Measurements from ENCODE around the gene ZNF611. TPM values are rescaled to one million over a fixed set of nuclear protein-coding genes. Genes with fewer than 3 reads are reported as not detected.
"Not testable (repeated sequence)": the region's sequence is repeated elsewhere in the genome, so short reads cannot be mapped to it uniquely, and the experiment has no call there.

ZNF611 gene
- total RNA-seq, 4 donors from 2014 or later = 7.2 to 29.7 (median 25.0) TPM

DNA sequence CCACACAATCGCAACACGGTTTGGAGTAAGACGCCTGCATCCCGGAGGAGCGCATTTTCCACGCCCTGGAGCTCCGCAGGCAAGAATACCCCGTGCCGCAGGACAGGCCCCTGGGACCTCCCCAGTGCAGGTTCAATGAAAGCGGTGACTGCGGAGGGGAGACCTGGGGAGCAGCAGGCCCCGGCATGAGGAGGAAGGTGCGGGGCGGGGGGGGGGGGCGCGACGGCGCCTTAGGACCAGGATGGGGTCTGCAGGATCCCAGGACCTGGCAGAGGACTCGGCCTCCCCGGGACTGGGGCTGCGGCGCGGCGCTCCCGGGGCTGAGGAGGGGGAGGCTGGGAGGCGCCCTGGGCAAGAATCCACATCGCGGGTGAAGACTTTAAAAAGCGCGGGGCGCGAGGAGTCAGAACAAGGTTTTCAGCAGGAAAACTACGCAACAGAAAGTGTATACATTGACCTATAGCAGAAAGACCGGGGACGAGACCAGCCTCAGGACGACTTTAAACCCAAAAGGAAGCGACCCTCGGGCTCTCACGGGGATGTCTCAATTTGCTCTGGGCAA, 432 bp downstream of the ZNF611 start:
- intact Hi-C loops (cut with DNase I; ENCODE audit: low total_unique reads) = no loop called here
- Histone ChIP-seq H3K27ac (peak overlapping the region; percentile 88 to 91), H3K36me3 (no peaks in the 10 kb centered on the region), H3K27me3 (no peaks in the 10 kb centered on the region), H3K4me3 (peak overlapping the region; percentile 66 to 89), H3K9me3 (no peaks in the 10 kb centered on the region), H3K4me1 (no peaks in the 10 kb centered on the region)
- DNase-seq = peak; percentile 21 to 22
- TF ChIP-seq, protein P1, sequence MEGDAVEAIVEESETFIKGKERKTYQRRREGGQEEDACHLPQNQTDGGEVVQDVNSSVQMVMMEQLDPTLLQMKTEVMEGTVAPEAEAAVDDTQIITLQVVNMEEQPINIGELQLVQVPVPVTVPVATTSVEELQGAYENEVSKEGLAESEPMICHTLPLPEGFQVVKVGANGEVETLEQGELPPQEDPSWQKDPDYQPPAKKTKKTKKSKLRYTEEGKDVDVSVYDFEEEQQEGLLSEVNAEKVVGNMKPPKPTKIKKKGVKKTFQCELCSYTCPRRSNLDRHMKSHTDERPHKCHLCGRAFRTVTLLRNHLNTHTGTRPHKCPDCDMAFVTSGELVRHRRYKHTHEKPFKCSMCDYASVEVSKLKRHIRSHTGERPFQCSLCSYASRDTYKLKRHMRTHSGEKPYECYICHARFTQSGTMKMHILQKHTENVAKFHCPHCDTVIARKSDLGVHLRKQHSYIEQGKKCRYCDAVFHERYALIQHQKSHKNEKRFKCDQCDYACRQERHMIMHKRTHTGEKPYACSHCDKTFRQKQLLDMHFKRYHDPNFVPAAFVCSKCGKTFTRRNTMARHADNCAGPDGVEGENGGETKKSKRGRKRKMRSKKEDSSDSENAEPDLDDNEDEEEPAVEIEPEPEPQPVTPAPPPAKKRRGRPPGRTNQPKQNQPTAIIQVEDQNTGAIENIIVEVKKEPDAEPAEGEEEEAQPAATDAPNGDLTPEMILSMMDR (IDR thresholded peaks at IDR 0.05) = no peak
- TF ChIP-seq POLR2A (IDR thresholded peaks at IDR 0.05) = no peak

GRCh38 chr19:52726051-52726450, 8.8 kb downstream of the ZNF611 start:
- intact Hi-C loops (cut with DNase I; ENCODE audit: low total_unique reads); H3K9me3 ChIP-seq; H3K27ac ChIP-seq; DNase-seq; H3K4me3 ChIP-seq; H3K36me3 ChIP-seq; H3K4me1 ChIP-seq; H3K27me3 ChIP-seq: not testable (repeated sequence)

GRCh38 chr19:52725528-52725961, 9.3 kb downstream of the ZNF611 start:
- no peak overlapping the region for H3K27ac ChIP-seq
- H3K27me3 ChIP-seq = no peaks in the 10 kb centered on the region
- no peak for TF ChIP-seq POLR2A (IDR thresholded peaks at IDR 0.05)
- TF ChIP-seq, protein P1 (IDR thresholded peaks at IDR 0.05) = no peak
- intact Hi-C loops (cut with DNase I; ENCODE audit: low total_unique reads) = no loop called here
- H3K9me3 ChIP-seq = no peaks in the 10 kb centered on the region
- H3K36me3 ChIP-seq = no peaks in the 10 kb centered on the region
- no peak for DNase-seq
- no peaks in the 10 kb centered on the region for H3K4me1 ChIP-seq
- no peak overlapping the region for H3K4me3 ChIP-seq

DNA sequence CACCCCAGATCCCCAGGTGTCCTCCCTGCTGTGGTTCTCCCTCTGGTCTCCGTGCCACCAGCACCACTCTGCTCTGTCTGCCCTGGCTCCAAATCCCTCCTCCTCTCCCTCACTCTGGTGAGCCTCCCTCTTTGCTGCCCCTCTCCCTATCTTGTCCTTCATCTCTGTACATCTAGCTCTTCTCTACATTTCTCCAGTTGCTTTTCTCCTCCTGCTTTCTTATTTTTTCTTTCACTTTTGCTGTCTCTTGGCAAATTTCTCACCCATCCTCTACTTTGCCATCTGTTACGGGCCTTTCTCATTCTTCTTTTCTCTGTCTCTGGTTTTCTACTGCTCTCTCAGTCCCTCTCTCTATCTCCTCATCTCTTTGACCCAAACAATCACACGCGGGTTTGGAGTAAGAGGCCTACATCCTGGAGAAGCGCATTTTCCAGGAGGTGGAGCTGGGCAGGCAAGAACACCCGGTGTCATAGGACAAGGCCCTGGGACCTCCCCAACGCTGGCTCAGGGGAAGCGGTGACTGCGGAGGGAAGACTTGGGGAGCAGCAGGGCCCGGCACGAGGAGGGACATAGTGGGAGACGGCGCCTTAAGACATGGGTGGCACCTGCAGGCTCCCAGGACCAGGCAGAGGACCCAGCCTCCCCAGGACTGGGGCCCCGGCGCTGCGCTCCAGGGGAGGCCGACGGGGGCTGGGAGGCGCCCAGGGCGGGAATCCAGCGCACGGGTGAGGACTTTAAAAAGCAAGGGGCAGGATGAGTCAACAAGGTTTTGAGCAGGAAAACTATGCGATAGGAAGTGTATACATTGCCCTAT, 9.9 kb downstream of the ZNF611 start:
- Histone ChIP-seq H3K9me3 (no peaks in the 10 kb centered on the region), H3K4me3 (no peak overlapping the region), H3K36me3 (no peaks in the 10 kb centered on the region), H3K27me3 (no peaks in the 10 kb centered on the region), H3K27ac (no peak overlapping the region), H3K4me1 (no peaks in the 10 kb centered on the region)
- no peak for DNase-seq
- intact Hi-C loops (cut with DNase I; ENCODE audit: low total_unique reads) = no loop called here
- TF ChIP-seq POLR2A (IDR thresholded peaks at IDR 0.05) = no peak
- TF ChIP-seq, protein P1 (IDR thresholded peaks at IDR 0.05) = no peak

DNA sequence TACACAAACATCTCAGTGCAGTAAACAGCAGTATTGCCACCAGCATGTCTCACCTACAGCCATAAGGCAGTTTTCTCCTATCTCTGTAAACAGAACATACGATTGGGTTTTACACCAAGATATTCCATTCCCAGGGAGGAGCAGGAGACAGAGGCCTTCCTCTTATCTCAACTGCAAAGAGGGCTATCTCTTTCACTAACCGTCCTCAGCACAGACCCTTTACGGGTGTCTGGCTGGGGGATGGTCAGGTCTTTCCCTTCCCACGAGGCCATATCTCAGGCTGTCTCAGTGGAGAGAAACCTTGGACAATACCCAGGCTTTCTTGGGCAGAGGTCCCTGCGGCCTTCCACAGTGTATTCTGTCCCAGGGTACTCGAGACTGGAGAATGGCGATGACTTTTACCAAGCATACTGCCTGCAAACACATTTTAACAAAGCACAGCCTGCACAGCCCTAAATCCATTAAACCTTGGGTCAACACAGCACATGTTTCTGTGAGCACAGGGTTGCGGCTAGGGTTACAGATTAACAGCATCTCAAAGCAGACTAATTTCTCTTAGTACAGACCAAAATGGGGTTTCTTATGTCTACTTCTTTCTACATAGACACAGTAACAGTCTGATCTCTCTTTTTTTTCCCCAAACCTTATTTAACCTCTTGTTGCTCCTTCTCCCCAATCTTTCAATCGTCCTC, 10.8 kb downstream of the ZNF611 start:
- H3K9me3 ChIP-seq; H3K27me3 ChIP-seq; intact Hi-C loops (cut with DNase I; ENCODE audit: low total_unique reads); H3K4me3 ChIP-seq; H3K27ac ChIP-seq; H3K36me3 ChIP-seq; DNase-seq; H3K4me1 ChIP-seq: not testable (repeated sequence)
